COLO668 (cell line): Measurements from ENCODE around the gene ME2.
"Not testable (repeated sequence)": the region's sequence is repeated elsewhere in the genome, so short reads cannot be mapped to it uniquely, and the experiment has no call there.

Experiments used
- DNase-seq: peaks from one replicate; lab custom pipeline; 2025; ENCODE audit not compliant: unreplicated experiment; lab: John Stamatoyannopoulos, UW

Gene ME2

DNA sequence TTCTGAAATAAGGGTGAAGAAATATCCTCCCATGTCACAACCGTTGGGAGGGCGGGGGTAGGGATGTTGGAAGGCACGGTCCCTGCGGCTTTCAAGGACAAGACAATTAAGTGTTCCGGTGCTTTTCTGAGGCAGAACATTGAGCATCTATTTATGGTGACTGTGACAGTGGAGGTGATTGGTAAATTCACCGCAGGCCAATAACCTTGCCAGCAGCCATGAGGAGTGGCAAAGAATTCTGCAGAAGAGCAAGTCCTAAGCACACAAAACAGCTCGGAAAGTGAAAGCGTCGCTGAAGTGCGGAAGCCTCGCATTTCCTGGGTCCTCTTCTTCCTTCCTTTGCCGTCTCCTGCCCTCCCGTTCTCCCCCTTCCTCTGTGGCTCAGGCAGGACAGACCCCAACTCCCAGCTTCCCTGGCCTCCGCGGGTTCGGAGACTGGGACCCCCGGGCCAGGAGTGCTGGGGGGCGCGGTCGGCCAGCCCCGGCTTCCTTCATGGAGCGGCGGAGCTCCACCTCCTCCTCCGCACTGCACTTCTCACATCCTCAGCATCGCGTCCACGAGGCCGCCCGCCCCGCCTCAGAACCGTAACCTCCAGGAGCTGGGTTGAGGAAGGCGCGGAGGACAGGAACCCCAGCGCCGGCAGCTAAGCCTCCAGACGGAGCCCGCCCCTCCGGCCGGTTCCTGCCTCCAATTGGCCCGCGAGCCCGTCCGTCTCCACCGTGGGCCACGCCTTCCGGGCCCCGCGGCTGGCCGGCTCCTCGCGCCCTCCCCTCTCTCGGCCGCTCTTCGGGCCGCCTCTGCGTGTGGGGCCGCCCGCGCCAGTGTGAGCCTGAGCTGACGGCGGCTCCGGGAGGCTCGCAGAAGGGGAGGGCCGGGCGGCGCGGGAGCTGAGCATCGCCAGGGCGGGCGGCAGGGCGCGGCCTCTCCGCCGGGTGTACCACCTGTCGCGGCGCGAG is at the start of gene ME2:
ME2 (plus strand) TSS at position 774 of the 957 bp plus-strand sequence. CDS start 16,703 bp downstream, outside the sequence.
- peak; percentile 96 for DNase-seq

DNA sequence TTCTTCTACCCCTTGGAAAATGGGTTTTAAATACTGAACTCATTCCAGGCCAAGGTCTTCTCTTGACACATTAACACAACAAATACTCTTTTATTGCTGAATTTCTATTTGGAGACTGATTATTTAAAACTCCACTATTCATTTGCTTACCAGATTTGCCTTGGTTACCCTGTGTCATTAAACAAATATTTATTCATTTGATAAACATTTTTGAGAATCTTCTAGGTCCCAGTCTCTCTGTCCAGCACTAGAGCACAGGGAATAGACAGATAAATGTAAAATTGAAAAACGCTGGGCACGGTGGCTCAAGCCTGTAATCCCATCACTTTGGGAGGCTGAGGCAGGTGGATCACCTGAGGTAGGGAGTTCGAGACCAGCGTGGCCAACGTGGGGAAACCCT is 49.3 kb upstream of the ME2 start:
- DNase-seq, result no peak

DNA sequence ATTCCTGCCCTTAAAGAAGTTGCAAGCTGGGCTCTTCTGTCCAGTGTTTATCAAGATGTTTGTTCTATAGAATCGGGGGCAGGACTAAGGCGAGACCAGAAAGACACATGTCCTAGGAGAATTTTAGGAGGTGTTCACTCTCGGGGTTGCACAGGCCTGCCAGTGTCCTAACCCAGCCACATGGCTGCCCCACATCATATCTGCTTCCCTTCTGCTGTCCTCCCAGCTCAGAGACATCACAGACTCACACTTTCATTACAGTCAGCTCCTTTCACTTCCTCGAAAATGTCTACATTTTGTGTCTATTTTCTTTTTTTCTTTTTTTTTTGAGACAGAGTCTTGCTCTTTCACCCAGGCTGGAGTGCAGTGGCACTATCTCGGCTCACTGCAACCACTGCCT is 48.4 kb upstream of the ME2 start:
- no peak for DNase-seq

DNA sequence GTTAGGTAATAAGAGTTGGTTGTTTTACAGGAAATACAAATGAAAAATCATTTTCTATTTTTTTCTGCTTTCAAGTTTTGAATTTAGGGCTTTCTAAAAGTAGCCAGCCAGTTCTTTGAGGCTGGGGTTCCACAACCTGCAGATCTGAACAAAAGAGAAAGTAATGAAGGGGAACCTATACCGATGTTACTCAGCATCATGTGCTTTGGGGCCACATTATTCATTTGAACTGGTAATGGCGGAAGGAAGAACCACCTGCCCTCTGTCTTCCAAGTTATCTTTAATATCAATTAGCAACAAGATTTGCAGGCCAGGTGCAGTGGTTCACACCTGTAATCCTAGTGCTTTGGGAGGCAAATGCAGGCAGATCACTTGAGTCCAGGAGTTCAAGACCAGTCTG is 46.2 kb upstream of the ME2 start:
- no peak for DNase-seq

DNA sequence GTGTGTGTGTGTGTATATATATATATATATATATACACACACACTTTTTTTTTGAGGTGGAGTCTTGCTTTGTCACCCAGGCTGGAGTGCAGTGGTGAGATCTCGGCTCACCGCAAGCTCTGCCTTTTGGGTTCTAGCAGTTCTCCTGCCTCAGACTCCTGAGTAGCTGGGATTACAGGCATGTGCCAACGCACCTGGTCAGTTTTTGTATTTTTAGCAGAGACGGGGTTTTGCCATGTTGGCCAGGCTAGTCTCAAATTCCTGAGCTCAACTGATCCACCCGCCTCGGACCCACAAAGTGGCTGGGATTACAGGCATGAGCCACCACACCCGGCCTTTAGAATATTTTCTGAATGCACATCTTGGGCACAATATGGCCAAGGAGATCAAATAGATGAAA is 45.4 kb upstream of the ME2 start:
- not testable (repeated sequence) for DNase-seq

GRCh38 chr18:50836521-50836957 is 42.4 kb upstream of the ME2 start:
- no peak for DNase-seq

- no peak for DNase-seq
These were observed 39.6 kb upstream of the ME2 start for GRCh38 chr18:50839341-50839740.

DNA sequence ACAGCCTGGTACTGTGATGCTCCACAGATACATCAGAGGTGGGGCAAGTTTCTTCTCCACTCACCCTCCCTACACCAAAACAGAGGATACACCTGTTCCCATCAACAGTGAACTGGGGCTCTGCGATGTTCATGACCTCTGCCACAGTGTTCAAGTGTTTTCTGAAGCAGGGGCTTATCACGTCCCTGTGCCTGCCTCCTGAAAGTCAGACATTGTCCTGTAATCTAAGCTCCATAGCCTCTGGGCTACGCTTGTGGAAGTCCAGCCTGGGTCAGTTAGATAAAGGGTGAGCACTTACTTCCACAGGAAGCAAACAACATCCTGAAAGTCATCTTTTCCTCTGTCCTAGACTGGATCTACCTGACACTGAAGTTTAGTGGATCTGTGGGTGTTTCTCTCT is 38.9 kb upstream of the ME2 start:
- no peak for DNase-seq

DNA sequence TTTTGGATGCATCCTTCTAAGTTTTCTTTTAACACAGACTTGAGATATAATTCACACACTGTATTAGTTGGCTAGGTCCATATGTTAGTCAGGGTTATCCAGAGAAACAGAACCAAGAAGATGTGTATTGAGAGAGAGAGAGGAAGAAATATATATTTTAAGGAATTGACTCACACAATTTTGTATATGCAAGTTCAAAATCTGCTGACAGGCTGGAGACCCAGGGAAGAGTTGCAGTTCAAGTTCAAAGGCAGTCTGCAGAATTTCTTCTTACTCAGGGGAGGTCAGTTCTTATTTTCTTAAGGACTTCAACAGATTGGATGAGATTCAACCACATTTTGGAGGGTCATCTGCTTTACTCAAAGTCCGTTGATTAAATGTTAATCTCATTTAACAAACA is 36.1 kb upstream of the ME2 start:
- DNase-seq, result no peak

GRCh38 chr18:50844554-50844953 is 34.4 kb upstream of the ME2 start:
- DNase-seq, result no peak

DNA sequence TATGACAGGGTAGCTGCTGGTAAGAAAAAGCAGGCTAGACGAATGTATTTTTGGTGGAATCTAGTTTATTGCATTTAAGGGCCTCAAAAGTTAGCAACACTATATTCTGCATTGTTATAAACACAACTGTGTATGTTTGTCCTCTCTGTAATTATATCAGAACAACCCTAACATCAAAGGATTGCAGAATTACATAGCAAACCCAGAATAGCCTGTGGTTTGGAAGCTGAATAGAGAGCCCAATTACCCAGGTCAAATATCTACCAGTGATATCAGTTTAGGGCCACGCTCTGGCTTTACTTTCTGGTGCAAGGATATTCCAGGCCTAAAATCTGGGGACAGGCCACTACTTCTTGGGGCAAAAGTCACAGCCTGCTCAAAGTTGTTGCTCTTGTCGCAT is 34.0 kb upstream of the ME2 start:
- no peak for DNase-seq

DNA sequence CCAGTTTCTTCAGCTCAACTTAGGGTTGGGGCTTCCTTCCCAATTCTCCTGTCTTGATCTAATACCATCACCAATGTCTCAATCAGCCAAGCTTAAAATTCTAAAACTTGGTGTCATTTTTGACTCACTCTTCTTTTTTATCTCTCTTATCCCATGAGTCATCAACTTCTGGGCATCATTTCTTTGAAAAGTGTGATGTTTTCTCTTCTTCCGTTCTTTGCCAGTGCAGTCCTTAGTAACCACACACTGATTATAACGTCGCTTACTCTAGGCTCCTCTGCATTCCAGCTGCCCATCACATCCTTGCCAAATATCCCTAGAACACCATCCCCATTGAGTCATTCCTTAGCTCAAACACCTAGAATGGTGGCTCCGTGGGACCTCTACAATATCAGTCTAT is 31.7 kb upstream of the ME2 start:
- DNase-seq, result no peak

DNA sequence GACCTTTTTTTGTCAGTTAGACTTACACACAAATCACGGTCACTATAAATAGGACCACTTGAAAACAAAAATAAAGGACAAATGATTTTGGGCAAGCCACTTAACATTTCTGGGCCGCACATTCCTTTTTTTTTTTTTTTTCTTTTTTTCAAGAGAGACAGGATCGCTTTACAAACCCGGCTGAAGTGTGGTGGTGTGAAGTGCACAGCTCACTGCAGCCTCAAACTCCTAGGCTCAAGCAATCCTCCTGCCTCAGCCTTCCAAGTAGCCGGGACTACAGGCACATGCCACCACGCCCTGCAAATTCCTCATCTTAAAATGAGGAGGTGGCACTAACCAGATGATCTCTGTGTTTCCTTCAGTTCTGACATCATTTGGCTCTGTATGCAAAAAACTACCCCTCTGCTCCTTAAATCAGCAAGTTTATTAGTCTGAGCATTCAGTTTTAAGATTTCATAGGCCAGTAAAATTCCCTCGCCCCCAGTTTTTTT is 30.8 kb upstream of the ME2 start:
- DNase-seq, result no peak

DNA sequence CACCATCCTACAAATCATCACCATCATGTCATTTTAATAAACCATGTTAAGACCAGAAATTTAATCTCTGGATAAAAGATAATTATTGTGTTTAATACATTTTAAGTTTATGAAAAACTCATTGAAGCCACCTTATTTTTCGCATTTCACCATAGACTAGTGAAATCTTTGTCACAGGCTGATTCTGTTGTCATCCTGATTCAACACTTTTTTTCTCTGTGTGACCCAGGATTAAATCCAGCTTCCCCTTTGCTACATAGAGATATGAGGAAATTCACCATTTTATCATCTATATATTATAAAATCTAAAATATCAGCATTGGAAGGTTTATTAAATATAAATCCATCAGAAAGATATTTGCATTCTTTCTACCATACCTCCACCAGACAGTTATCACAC is 29.9 kb upstream of the ME2 start:
- DNase-seq, result no peak

- DNase-seq, result no peak
These were observed 29.5 kb upstream of the ME2 start for GRCh38 chr18:50849419-50849821.

DNA sequence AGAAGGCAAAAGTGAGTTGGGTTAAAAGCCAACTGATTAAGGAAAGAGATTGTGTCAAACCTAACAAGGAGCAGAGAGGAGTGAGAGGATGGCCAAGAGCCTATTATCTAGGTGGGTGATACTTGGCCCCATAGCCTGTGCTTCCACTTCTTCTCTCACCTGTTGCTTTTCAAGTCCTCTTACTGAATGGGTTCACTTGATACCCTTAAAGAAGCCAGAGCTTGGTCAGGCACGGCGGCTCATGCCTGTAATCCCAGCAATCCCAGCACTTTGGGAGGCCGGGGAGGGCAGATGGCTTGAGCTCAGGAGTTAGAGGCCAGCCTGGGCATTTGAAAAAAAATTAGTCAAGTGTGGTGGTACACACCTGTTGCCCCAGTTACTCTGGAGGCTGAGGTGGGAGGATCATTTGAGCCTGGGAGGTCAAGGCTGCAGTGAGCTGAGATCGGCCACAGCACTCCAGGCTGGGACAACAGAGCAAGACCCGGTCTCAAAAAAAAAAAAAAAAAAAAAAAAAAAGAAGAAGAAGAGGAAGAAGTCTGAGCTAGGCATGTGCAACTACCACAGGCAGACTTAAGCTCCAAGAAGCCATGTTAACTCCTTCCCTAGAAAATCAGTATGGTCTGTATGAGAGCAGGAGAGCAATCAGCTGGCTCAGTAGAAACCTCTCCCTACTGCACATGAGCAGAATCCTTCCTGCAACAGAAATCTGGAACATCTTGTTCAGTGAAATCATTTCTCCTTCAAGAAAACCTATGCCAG is 28.4 kb upstream of the ME2 start:
- DNase-seq, result no peak

DNA sequence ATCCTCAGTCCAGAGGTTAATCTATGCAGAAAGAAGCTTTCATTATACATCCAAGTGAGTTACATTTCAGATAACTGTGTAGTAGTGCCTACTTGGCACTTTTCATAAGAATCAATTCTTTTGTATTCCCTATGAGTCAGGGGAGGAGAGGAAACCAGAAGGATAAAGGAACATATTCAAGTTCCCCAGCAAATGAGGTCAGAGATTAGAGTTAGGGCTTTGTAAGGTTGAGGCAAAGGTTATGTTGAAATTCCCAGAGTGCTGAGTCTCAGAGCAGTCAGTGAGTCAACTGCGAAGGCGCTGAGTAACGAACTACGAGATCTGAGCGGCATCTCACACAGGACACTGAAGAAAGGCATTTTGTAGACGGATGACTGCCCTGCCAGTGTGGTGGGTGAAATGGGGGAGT is 25.1 kb upstream of the ME2 start:
- DNase-seq, result no peak

GRCh38 chr18:50855976-50856757 is 22.8 kb upstream of the ME2 start:
- no peak for DNase-seq

- DNase-seq, result not testable (repeated sequence)
These were observed 21.8 kb upstream of the ME2 start for GRCh38 chr18:50857166-50857565.

DNA sequence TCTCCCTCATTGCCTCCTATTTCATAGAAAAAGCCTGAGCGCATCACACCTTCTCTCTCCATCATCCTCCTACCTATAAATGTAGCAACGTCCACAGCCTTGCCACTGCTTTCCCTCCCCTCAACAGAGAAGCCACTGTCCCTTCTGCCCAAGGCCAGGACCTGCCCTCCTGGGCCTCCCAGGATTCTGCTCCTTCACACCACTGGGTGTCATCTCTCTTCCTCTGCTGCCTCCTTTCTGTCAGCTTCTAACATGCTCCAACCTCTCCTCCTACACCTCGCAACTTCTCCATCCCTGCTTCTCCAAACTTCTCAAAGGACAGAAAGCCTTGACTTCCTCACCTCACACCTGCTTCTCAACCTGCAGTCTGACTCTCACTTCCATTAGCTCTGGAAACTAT is 21.2 kb upstream of the ME2 start:
- no peak for DNase-seq
